Stimulated activated naive CD8-positive, alpha-beta T cell treated with anti-CD3 and anti-CD28 coated beads, Interleukin-15, Interleukin-2, amounts not matched to agents 100 ng/mL and 50 ng/mL, for 24 hours (primary cell): ENCODE data around the gene BICDL1.

Experiments
- H3K27ac Mint-ChIP-seq: one replicate; pipeline ENCODE4 v1.8.0; 2021; ENCODE audit warnings: mild to moderate bottlenecking, mixed read lengths
- H3K27me3 Mint-ChIP-seq: one replicate; pipeline ENCODE4 v1.8.0; 2021; ENCODE audit warnings: mixed read lengths
- H3K36me3 Mint-ChIP-seq: one replicate; pipeline ENCODE4 v1.8.0; 2021; ENCODE audit warnings: low read depth, mixed read lengths
- H3K4me1 Mint-ChIP-seq: one replicate; pipeline ENCODE4 v1.8.0; 2021; ENCODE audit warnings: low read depth, mixed read lengths
- H3K4me3 Mint-ChIP-seq: one replicate; pipeline ENCODE4 v1.8.0; 2021; ENCODE audit warnings: mild to moderate bottlenecking, mixed read lengths
- H3K9me3 Mint-ChIP-seq: one replicate; pipeline ENCODE4 v1.8.0; 2021; ENCODE audit warnings: mixed read lengths

The BICDL1 gene

GRCh38 chr12:120141336-120141735, 152.3 kb downstream of the BICDL1 start:
- Mint-ChIP-seq H3K9me3 (no peaks in the 10 kb centered on the region), H3K27me3 (no peaks in the 10 kb centered on the region), H3K4me1 (no peaks in the 10 kb centered on the region), H3K36me3 (peaks cover 70% of the 10 kb centered on the region), H3K4me3 (no peak overlapping the region), H3K27ac (no peak overlapping the region)

- Mint-ChIP-seq H3K4me1 (no peaks in the 10 kb centered on the region), H3K9me3 (no peaks in the 10 kb centered on the region), H3K36me3 (peaks cover 64% of the 10 kb centered on the region), H3K27me3 (no peaks in the 10 kb centered on the region), H3K27ac (no peak overlapping the region), H3K4me3 (no peak overlapping the region)
These were observed 153.3 kb downstream of the BICDL1 start for GRCh38 chr12:120142231-120142877.
